Measurements from ENCODE around the gene SFMBT2.

SFMBT2 gene

GRCh38 chr10:7151538-7151937 lies 259.3 kb downstream of the SFMBT2 start:
- peaks cover 0 to 7% (median 0%) of the 10 kb centered on the region in 5 experiments for H3K27me3 ChIP-seq (replicated peaks in 2 of 5; ENCODE audit: control insufficient read depth in 4 of 5, insufficient read depth in 5 of 5, low read length in 4 of 5)
- H3K4me1 ChIP-seq (ENCODE audit: control extremely low read depth in 1 of 4, control insufficient read depth in 4 of 4, insufficient read depth in 4 of 4, low read length in 3 of 4) = peaks cover 0 to 5% (median 0%) of the 10 kb centered on the region in 4 experiments
- H3K27ac ChIP-seq (ENCODE audit: insufficient read depth in 1 of 2, low read depth in 1 of 2, low read length in 2 of 2, poor library complexity in 1 of 2, severe bottlenecking in 2 of 2) = no peak overlapping the region
- WGBS (ENCODE audit: insufficient coverage) = 83% methylated on average over 3 of the region's 4 CpGs
- CTCF ChIA-PET = no interaction called here
- no peak overlapping the region for H3K4me3 ChIP-seq (ENCODE audit: control insufficient read depth in 1 of 7, extremely low read depth in 1 of 7, insufficient read depth in 4 of 7, low read depth in 2 of 7, low read length in 6 of 7)
- POLR2A ChIA-PET = no interaction called here
- H3K36me3 ChIP-seq (ENCODE audit: control insufficient read depth in 4 of 4, insufficient read depth in 4 of 4, low read length in 3 of 4) = no peaks in the 10 kb centered on the region
- no peaks in the 10 kb centered on the region for H3K9me3 ChIP-seq (ENCODE audit: control extremely low read depth in 1 of 5, control insufficient read depth in 4 of 5, insufficient read depth in 2 of 5, low read depth in 1 of 5, low read length in 4 of 5)
- DNase-seq = no peak

GRCh38 chr10:7150349-7150748 lies 260.5 kb downstream of the SFMBT2 start:
- WGBS (ENCODE audit: insufficient coverage) = 98% methylated on average over 3 of the region's 4 CpGs
- ChIA-PET CTCF (no interaction called here), POLR2A (no interaction called here)
- Histone ChIP-seq H3K36me3 (ENCODE audit: control insufficient read depth in 4 of 4, insufficient read depth in 4 of 4, low read length in 3 of 4) (no peaks in the 10 kb centered on the region), H3K4me1 (ENCODE audit: control extremely low read depth in 1 of 4, control insufficient read depth in 4 of 4, insufficient read depth in 4 of 4, low read length in 3 of 4) (peaks cover 0 to 5% (median 0%) of the 10 kb centered on the region in 4 experiments), H3K27ac (ENCODE audit: insufficient read depth in 1 of 2, low read depth in 1 of 2, low read length in 2 of 2, poor library complexity in 1 of 2, severe bottlenecking in 2 of 2) (no peak overlapping the region), H3K27me3 (replicated peaks in 2 of 5; ENCODE audit: control insufficient read depth in 4 of 5, insufficient read depth in 5 of 5, low read length in 4 of 5) (peaks cover 0 to 7% (median 0%) of the 10 kb centered on the region in 5 experiments), H3K9me3 (ENCODE audit: control extremely low read depth in 1 of 5, control insufficient read depth in 4 of 5, insufficient read depth in 2 of 5, low read depth in 1 of 5, low read length in 4 of 5) (no peaks in the 10 kb centered on the region), H3K4me3 (ENCODE audit: control insufficient read depth in 1 of 7, extremely low read depth in 1 of 7, insufficient read depth in 4 of 7, low read depth in 2 of 7, low read length in 6 of 7) (no peak overlapping the region)
- no peak for DNase-seq

GRCh38 chr10:7146189-7146588 lies 264.6 kb downstream of the SFMBT2 start:
- no peak for DNase-seq
- Histone ChIP-seq H3K9me3 (ENCODE audit: control extremely low read depth in 1 of 5, control insufficient read depth in 4 of 5, insufficient read depth in 2 of 5, low read depth in 1 of 5, low read length in 4 of 5) (no peaks in the 10 kb centered on the region), H3K27me3 (replicated peaks in 2 of 5; ENCODE audit: control insufficient read depth in 4 of 5, insufficient read depth in 5 of 5, low read length in 4 of 5) (peaks cover 0 to 7% (median 0%) of the 10 kb centered on the region in 5 experiments), H3K4me1 (ENCODE audit: control extremely low read depth in 1 of 4, control insufficient read depth in 4 of 4, insufficient read depth in 4 of 4, low read length in 3 of 4) (no peaks in the 10 kb centered on the region), H3K36me3 (ENCODE audit: control insufficient read depth in 4 of 4, insufficient read depth in 4 of 4, low read length in 3 of 4) (no peaks in the 10 kb centered on the region), H3K4me3 (ENCODE audit: control insufficient read depth in 1 of 7, extremely low read depth in 1 of 7, insufficient read depth in 4 of 7, low read depth in 2 of 7, low read length in 6 of 7) (no peak overlapping the region), H3K27ac (ENCODE audit: insufficient read depth in 1 of 2, low read depth in 1 of 2, low read length in 2 of 2, poor library complexity in 1 of 2, severe bottlenecking in 2 of 2) (no peak overlapping the region)
- CTCF ChIA-PET = no interaction called here
- WGBS (ENCODE audit: insufficient coverage) = 100% methylated on average over 1 of the region's 3 CpGs
- POLR2A ChIA-PET = no interaction called here

- no peaks in the 10 kb centered on the region for H3K36me3 ChIP-seq (ENCODE audit: control insufficient read depth in 4 of 4, insufficient read depth in 4 of 4, low read length in 3 of 4)
- CTCF ChIA-PET = no interaction called here
- H3K27ac ChIP-seq (ENCODE audit: insufficient read depth in 1 of 2, low read depth in 1 of 2, low read length in 2 of 2, poor library complexity in 1 of 2, severe bottlenecking in 2 of 2) = no peak overlapping the region
- 88% methylated on average over 1 of the region's 5 CpGs for WGBS (ENCODE audit: insufficient coverage)
- peaks cover 0 to 9% (median 0%) of the 10 kb centered on the region in 4 experiments for H3K4me1 ChIP-seq (ENCODE audit: control extremely low read depth in 1 of 4, control insufficient read depth in 4 of 4, insufficient read depth in 4 of 4, low read length in 3 of 4)
- H3K9me3 ChIP-seq (ENCODE audit: control extremely low read depth in 1 of 5, control insufficient read depth in 4 of 5, insufficient read depth in 2 of 5, low read depth in 1 of 5, low read length in 4 of 5) = peaks cover 0 to 8% (median 2%) of the 10 kb centered on the region in 5 experiments
- DNase-seq = no peak
- no peaks in the 10 kb centered on the region for H3K27me3 ChIP-seq (replicated peaks in 2 of 5; ENCODE audit: control insufficient read depth in 4 of 5, insufficient read depth in 5 of 5, low read length in 4 of 5)
- POLR2A ChIA-PET = interaction anchor here (0.6 to 0.7 kb wide), 2 partner anchors 39 to 209 kb away, joined by 3 read pairs; no protein-coding TSS in a partner anchor
- H3K4me3 ChIP-seq (ENCODE audit: control insufficient read depth in 1 of 7, extremely low read depth in 1 of 7, insufficient read depth in 4 of 7, low read depth in 2 of 7, low read length in 6 of 7) = no peak overlapping the region
These were observed 274.8 kb downstream of the SFMBT2 start for GRCh38 chr10:7136016-7136415.

GRCh38 chr10:7135188-7135587 lies 275.6 kb downstream of the SFMBT2 start:
- Histone ChIP-seq H3K9me3 (ENCODE audit: control extremely low read depth in 1 of 5, control insufficient read depth in 4 of 5, insufficient read depth in 2 of 5, low read depth in 1 of 5, low read length in 4 of 5) (peaks cover 0 to 8% (median 2%) of the 10 kb centered on the region in 5 experiments), H3K27me3 (replicated peaks in 2 of 5; ENCODE audit: control insufficient read depth in 4 of 5, insufficient read depth in 5 of 5, low read length in 4 of 5) (no peaks in the 10 kb centered on the region), H3K36me3 (ENCODE audit: control insufficient read depth in 4 of 4, insufficient read depth in 4 of 4, low read length in 3 of 4) (no peaks in the 10 kb centered on the region), H3K4me3 (ENCODE audit: control insufficient read depth in 1 of 7, extremely low read depth in 1 of 7, insufficient read depth in 4 of 7, low read depth in 2 of 7, low read length in 6 of 7) (no peak overlapping the region), H3K4me1 (ENCODE audit: control extremely low read depth in 1 of 4, control insufficient read depth in 4 of 4, insufficient read depth in 4 of 4, low read length in 3 of 4) (peaks cover 0 to 12% (median 0%) of the 10 kb centered on the region in 4 experiments), H3K27ac (ENCODE audit: insufficient read depth in 1 of 2, low read depth in 1 of 2, low read length in 2 of 2, poor library complexity in 1 of 2, severe bottlenecking in 2 of 2) (no peak overlapping the region)
- ChIA-PET POLR2A (no interaction called here), CTCF (interaction anchor here (1.0 to 1.3 kb wide), 2 partner anchors 14 to 218 kb away, joined by 3 to 4 read pairs; no protein-coding TSS in a partner anchor)
- DNase-seq = no peak

- peak in 1 of 3 donors; percentile 10 for DNase-seq
- WGBS (ENCODE audit: insufficient coverage) = 100% methylated on average over 1 of the region's 1 CpG
These were observed 276.4 kb downstream of the SFMBT2 start for GRCh38 chr10:7134448-7134847.

GRCh38 chr10:7133958-7134357 lies 276.9 kb downstream of the SFMBT2 start:
- WGBS (ENCODE audit: insufficient coverage) = 98% methylated on average over 6 of the region's 6 CpGs
- ChIA-PET POLR2A (no interaction called here), CTCF (interaction anchor here (0.9 to 1.3 kb wide), 2 partner anchors 217 to 283 kb away, joined by 3 to 4 read pairs; no protein-coding TSS in a partner anchor)
- DNase-seq = no peak
- H3K27ac ChIP-seq (ENCODE audit: insufficient read depth in 1 of 2, low read depth in 1 of 2, low read length in 2 of 2, poor library complexity in 1 of 2, severe bottlenecking in 2 of 2) = no peak overlapping the region
- H3K36me3 ChIP-seq (ENCODE audit: control insufficient read depth in 4 of 4, insufficient read depth in 4 of 4, low read length in 3 of 4) = no peaks in the 10 kb centered on the region
- H3K4me1 ChIP-seq (ENCODE audit: control extremely low read depth in 1 of 4, control insufficient read depth in 4 of 4, insufficient read depth in 4 of 4, low read length in 3 of 4) = peaks cover 0 to 12% (median 0%) of the 10 kb centered on the region in 4 experiments
- H3K9me3 ChIP-seq (ENCODE audit: control extremely low read depth in 1 of 5, control insufficient read depth in 4 of 5, insufficient read depth in 2 of 5, low read depth in 1 of 5, low read length in 4 of 5) = peaks cover 0 to 8% (median 2%) of the 10 kb centered on the region in 5 experiments
- no peaks in the 10 kb centered on the region for H3K27me3 ChIP-seq (replicated peaks in 2 of 5; ENCODE audit: control insufficient read depth in 4 of 5, insufficient read depth in 5 of 5, low read length in 4 of 5)
- H3K4me3 ChIP-seq (ENCODE audit: control insufficient read depth in 1 of 7, extremely low read depth in 1 of 7, insufficient read depth in 4 of 7, low read depth in 2 of 7, low read length in 6 of 7) = no peak overlapping the region

More at GRCh38 chr10:7134448-7134847, 276.4 kb downstream of the SFMBT2 start:
- H3K4me3 ChIP-seq (ENCODE audit: control insufficient read depth in 1 of 7, extremely low read depth in 1 of 7, insufficient read depth in 4 of 7, low read depth in 2 of 7, low read length in 6 of 7) = no peak overlapping the region
- peaks cover 0 to 12% (median 0%) of the 10 kb centered on the region in 4 experiments for H3K4me1 ChIP-seq (ENCODE audit: control extremely low read depth in 1 of 4, control insufficient read depth in 4 of 4, insufficient read depth in 4 of 4, low read length in 3 of 4)
- CTCF ChIA-PET = interaction anchor here (0.9 to 1.3 kb wide), 3 partner anchors 13 to 282 kb away, joined by 3 to 4 read pairs (median 4); no protein-coding TSS in a partner anchor
- no peak overlapping the region for H3K27ac ChIP-seq (ENCODE audit: insufficient read depth in 1 of 2, low read depth in 1 of 2, low read length in 2 of 2, poor library complexity in 1 of 2, severe bottlenecking in 2 of 2)
- H3K27me3 ChIP-seq (replicated peaks in 2 of 5; ENCODE audit: control insufficient read depth in 4 of 5, insufficient read depth in 5 of 5, low read length in 4 of 5) = no peaks in the 10 kb centered on the region
- POLR2A ChIA-PET = no interaction called here
- peaks cover 0 to 8% (median 2%) of the 10 kb centered on the region in 5 experiments for H3K9me3 ChIP-seq (ENCODE audit: control extremely low read depth in 1 of 5, control insufficient read depth in 4 of 5, insufficient read depth in 2 of 5, low read depth in 1 of 5, low read length in 4 of 5)
- H3K36me3 ChIP-seq (ENCODE audit: control insufficient read depth in 4 of 4, insufficient read depth in 4 of 4, low read length in 3 of 4) = no peaks in the 10 kb centered on the region

All from common myeloid progenitor, CD34-positive (primary cell).